ENCODE results near the gene METTL1.
A peak's percentile ranks its signal among the peaks of the same experiment; 100 is the strongest.
"Not testable (repeated sequence)": the region's sequence is repeated elsewhere in the genome, so short reads cannot be mapped to it uniquely, and the experiment has no call there.

METTL1 gene

GRCh38 chr12:57796996-57797395, 25.1 kb upstream of the METTL1 start:
- no peak for DNase-seq

GRCh38 chr12:57795354-57795753, 23.4 kb upstream of the METTL1 start:
- no peak for DNase-seq

- no peak for DNase-seq
Observed at GRCh38 chr12:57793920-57794319, 22.0 kb upstream of the METTL1 start.

GRCh38 chr12:57783861-57784260, 12.0 kb upstream of the METTL1 start:
- no peak for DNase-seq

GRCh38 chr12:57783466-57783801, 11.5 kb upstream of the METTL1 start:
- DNase-seq = no peak

DNA sequence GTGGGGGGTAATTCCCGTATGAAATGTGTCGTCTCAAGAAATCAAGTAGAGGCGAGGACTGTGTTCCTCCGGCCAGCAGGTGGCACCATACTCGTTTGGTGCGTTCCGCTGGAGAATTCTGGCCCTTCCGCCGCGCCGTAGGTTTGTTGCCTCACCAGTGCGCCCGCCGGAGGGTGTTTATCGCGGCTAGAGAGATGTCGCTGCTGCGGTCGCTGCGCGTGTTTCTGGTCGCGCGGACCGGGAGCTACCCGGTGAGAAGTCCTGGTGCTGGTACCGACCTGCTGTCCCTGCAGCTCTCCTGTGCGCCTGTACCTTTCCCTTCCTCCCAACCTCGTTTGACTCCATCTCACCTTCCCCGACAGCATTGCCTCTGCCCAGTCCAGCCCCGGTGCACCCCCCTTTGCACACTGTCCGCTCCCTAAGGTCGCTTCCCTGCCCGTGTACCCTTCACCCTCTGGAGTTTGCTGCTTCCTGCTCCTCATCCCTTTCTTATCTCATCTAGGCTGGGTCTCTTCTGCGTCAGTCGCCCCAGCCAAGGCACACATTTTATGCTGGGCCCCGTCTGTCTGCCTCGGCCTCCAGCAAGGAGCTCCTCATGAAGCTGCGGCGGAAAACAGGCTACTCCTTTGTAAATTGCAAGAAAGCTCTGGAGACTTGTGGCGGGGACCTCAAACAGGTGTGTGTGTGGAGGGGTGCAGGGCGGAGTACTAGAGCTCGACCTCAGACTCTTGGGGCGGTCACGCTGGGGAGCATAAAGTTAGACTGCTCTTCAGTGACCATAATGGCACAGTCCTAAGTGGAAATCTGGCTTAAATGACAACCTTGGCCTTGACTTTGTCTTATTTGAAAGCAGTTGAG, 10.9 kb upstream of the METTL1 start, which contains the start of gene TSFM:
TSS of gene TSFM (plus strand) at position 180 of the 858 bp plus-strand sequence. CDS start at position 195, 15 bp downstream.
- DNase-seq = peak; percentile 90 to 98

- DNase-seq = no peak
Observed at GRCh38 chr12:57782243-57782607, 10.3 kb upstream of the METTL1 start.

DNA sequence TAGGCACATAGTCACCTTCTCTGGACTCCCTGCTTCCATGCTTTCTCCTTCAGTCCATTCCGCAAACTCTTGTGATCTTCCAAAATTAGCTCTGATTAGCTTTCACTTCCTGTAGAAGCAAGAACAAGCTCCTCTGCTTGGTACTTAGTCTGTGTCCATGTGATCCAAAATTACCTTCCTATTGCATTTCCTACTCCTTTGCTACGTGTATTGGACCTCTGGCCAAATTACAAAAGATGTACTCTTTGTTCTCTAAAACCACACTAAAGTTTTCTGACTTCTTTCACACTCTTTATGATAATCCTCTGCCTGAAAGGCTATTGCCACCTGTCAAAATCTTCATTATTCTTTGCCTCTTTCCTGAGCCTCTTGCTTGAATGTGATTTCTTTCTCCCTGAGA, 9.9 kb upstream of the METTL1 start:
- no peak for DNase-seq

- DNase-seq = no peak
Observed at GRCh38 chr12:57781244-57781643, 9.3 kb upstream of the METTL1 start.

DNA sequence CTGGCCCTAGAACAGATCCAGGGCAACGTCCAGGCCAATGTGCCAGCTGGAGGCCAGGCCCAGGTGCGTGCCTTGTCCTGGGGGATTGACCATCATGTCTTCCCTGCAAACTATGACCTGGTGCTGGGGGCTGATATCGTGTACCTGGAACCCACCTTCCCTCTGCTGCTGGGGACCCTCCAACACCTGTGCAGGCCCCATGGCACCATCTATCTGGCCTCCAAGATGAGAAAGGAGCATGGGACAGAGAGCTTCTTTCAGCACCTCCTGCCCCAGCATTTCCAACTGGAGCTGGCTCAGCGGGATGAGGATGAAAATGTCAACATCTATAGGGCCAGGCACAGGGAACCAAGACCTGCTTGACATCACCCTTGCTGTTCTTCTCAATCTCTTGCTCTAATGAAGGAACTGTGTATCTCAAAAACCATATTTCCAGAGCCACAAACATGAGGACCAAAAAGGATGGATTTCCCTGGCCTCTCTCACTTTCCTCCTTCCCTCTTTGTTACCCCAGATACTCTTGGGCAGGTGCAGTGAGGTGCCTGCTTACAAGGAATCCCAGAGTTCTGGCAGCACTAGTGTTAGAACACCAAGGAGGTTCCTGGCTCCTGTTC, 8.5 kb upstream of the METTL1 start:
- DNase-seq = no peak

DNA sequence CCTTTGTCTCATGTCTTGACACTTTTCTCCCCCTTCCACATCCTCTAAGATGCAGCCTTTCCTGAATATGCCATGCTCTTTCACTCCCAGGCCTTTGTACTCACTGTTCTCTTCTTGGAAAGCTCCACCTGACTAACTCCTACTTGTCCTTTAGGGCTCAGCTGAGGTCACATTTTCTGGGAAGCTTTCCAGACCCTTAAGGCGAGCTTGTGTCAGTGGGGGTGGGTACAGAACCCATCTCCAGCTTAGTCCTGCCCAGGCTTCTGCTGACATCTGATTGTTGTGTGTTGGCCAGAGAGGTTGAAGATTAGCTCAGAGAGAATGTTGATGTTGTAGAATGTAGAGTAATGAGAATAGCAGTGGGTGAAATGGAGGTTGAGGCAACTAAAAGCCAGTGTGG, 7.8 kb upstream of the METTL1 start:
- DNase-seq = no peak

DNA sequence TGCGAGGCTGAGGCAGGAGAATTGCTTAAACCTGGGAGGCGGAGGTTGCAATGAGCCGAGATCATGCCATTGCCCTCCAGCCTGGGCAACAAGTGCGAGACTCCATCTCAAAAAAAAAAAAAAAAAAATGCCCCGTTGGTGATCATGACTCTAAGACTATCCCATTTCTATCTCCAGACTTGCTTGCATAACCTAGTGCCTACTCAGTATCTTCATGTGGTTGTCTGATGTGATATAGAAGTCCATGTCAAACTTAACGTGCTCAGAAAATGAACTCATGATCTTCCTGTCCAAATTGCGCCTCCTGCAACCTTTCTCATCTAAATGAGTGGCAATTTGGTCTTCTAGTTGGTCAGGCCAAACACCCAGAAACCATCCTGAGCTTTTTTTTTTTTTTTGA, 6.0 kb upstream of the METTL1 start:
- no peak for DNase-seq

DNA sequence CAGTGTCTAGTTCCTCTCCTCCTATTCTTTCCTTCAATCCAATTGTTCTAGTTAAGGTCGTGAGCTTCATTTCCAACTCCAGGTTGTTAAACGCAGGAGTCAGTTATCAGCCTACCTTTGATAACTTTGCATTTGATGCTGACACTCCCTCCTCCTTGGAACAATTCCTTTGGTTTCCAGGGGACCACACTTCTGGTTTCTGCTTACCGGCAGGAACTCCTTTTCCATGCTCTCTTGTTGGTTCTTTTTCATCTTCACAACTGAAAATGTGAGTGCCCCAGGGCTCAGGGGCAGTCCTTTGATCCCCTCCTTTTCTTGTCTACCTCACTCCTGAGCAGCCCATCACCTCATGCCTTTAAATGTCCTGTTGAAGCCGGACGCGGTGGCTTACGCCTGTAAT, 5.5 kb upstream of the METTL1 start:
- no peak for DNase-seq

GRCh38 chr12:57776247-57776587, 4.3 kb upstream of the METTL1 start:
- no peak for DNase-seq

DNA sequence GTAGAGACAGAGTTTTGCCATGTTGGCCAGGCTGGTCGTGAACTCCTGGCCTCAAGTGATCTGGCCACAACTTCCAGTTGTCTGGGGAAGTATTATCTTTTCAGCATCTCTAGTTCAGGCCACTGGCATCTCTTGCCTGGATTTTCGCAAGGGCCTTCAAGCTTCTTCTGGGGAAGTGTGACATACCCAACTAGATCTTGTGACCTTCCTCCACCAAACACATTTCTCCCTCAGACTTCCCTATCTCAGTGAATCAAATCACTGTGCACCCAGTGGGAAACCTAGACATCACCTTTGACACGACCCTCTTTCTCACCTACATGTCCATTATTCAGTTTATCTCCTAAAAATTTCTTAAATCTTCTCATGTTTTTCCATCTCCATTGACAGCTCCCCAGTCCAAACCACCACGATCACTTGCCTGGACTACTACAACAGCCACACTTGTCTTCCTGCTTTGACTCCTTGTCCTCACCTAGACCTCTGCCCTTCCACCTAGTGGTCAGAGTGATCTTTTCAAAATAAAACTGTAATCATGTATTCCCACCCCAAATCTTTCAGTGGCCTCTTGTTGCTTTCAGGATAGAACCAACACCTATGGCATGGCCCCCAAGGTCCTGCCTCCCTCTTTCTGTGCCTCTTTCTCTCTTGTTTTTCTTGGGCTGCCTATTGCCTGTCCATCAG, 3.8 kb upstream of the METTL1 start:
- no peak for DNase-seq

GRCh38 chr12:57775044-57775443, 3.1 kb upstream of the METTL1 start:
- no peak for DNase-seq

DNA sequence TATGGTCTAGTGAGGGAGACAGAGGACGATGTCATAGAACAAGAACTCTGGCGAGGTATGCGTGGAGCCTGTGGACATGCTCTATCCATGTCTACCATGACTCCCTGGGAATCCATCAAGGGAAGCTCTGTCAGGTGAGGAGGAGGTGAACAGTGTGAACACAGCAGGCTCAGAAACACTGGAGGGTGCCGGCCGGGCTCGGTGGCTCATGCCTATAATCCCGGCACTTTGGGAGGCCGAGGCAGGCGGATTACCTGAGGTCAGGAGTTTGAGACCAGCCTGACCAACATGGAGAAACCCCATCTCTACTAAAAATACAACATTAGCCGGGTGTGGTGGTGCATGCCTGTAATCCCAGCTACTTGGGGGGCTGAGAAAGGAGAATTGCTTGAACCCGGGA, 2.7 kb upstream of the METTL1 start:
- DNase-seq = not testable (repeated sequence)

DNA sequence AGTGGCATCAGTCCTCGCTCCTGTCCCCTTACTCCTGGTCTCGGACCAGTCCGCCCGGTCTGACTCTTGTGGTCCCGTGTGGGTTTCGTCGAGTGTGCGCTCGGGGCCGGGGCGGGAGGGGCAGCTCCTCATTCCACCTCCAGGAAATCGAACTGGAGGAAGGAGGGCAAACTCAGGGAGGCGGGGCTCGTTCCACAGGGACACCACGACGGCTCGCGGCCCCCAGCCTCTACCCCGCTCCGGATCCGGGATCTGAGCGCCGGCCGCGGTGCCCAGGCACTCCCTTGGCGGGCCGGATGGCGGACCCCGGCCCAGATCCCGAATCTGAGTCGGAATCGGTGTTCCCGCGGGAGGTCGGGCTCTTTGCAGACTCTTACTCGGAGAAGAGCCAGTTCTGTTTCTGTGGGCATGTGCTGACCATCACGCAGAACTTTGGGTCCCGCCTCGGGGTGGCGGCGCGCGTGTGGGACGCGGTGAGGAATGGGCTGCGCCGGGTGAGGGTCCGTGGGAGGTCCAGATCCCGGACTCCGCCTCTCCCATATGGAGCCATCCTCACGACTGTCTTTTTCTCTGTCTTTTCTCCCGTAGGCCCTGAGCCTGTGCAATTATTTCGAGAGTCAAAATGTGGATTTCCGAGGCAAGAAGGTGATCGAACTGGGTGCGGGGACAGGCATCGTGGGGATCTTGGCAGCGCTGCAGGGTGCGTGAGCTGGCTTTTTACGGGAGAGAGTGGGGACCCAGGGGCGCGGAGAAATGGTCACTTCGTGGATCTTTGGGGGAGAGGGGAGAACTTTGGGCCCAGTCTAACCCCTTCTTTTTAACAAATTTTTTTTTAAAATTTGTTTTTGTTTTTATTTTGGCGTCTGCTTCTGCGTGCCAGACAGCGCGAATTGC, 771 bp upstream of the METTL1 start, which contains the start of gene EEF1AKMT3:
TSS of gene EEF1AKMT3 (plus strand) at position 186 of the 894 bp plus-strand sequence. CDS start at position 297, 111 bp downstream.
- peak; percentile 46 for DNase-seq

- DNase-seq = peak; percentile 69 to 81
Observed at GRCh38 chr12:57771236-57771872, 551 bp downstream of the METTL1 start.

- DNase-seq = no peak
Observed at GRCh38 chr12:57770734-57771133, 1.2 kb downstream of the METTL1 start.

- no peak for DNase-seq
Observed at GRCh38 chr12:57769594-57769993, 2.3 kb downstream of the METTL1 start.

GRCh38 chr12:57767876-57768275, 4.0 kb downstream of the METTL1 start:
- no peak for DNase-seq
